Measurements from ENCODE around the gene GPATCH2L.

GRCh38 chr14:76168531-76168930 lies 16.8 kb downstream of the GPATCH2L start:
- TF ChIP-seq EZH2 (IDR thresholded peaks at IDR 0.05; ENCODE audit: borderline replicate concordance, low read length) (no peak), CTCF (conservative IDR thresholded peaks at IDR 0.05 in 1 of 2, IDR thresholded peaks at IDR 0.05 in 1 of 2; ENCODE audit: extremely low read depth in 1 of 2, insufficient read depth in 1 of 2, low read depth in 1 of 2, low read length in 2 of 2) (no peak)
